Thyroid gland (tissue), 4 donors: Measurements from ENCODE around the gene NRN1L.

Source experiments
- POLR2A ChIP-seq, 2 donors: fragments of 450-650 bp; IDR thresholded peaks; one replicate each; pipeline ENCODE4 v1.6.1; 2017; ENCODE audit warnings: antibody characterized with exemption in 2 of 2, mild to moderate bottlenecking in 2 of 2, moderate library complexity in 1 of 2
- TF ChIP-seq, protein P1 (sequence below), 6 experiments: fragments of 200-600 bp in 3 of 6; fragments of 450-650 bp in 3 of 6; sonication (generic) in 3 of 6; IDR thresholded peaks; one replicate each; pipeline ENCODE4 v1.5.1; 2016 to 2019; ENCODE audit warnings: antibody characterized with exemption in 6 of 6, mild to moderate bottlenecking in 2 of 6, inconsistent platforms in 1 of 6, moderate library complexity in 1 of 6

DNA sequence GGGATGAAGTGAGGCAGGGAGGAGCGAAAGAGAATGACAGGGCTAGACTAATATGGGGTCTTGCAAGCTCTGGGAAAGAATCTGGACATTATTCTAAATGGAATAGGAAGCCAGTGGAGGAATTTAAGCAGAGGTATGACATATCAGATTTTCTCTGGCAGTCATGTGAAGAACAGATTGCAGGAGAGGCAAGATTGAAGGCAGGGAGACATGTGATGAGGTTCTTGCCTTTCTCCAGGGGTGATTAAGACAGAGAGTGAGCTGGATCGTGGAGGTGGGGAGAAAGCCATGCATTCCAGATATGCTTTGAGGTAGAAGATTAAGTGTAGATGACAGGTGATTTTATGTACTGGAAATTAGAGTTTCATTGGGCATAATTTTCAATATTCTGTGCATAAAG is 46.9 kb upstream of the NRN1L start:
- TF ChIP-seq, protein P1, sequence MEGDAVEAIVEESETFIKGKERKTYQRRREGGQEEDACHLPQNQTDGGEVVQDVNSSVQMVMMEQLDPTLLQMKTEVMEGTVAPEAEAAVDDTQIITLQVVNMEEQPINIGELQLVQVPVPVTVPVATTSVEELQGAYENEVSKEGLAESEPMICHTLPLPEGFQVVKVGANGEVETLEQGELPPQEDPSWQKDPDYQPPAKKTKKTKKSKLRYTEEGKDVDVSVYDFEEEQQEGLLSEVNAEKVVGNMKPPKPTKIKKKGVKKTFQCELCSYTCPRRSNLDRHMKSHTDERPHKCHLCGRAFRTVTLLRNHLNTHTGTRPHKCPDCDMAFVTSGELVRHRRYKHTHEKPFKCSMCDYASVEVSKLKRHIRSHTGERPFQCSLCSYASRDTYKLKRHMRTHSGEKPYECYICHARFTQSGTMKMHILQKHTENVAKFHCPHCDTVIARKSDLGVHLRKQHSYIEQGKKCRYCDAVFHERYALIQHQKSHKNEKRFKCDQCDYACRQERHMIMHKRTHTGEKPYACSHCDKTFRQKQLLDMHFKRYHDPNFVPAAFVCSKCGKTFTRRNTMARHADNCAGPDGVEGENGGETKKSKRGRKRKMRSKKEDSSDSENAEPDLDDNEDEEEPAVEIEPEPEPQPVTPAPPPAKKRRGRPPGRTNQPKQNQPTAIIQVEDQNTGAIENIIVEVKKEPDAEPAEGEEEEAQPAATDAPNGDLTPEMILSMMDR (IDR thresholded peaks at IDR 0.05), result no peak
- TF ChIP-seq POLR2A (IDR thresholded peaks at IDR 0.05), result no peak
